22Rv1 (cell line): ENCODE results near the gene MACF1.
"Not testable (repeated sequence)": the region's sequence is repeated elsewhere in the genome, so short reads cannot be mapped to it uniquely, and the experiment has no call there.

Experiments used
- H3K27ac ChIP-seq: fragments of 450-650 bp; 2 replicates; pipeline ENCODE4 v1.5.1; 2017
- ZFX ChIP-seq: fragments of 450-650 bp; IDR thresholded peaks from 2 replicates; pipeline ENCODE4 v1.6.1; 2017; ENCODE audit warnings: antibody characterized with exemption, borderline replicate concordance
- TF ChIP-seq, protein P1 (sequence below): fragments of 450-650 bp; IDR thresholded peaks from 2 replicates; pipeline ENCODE4 v1.5.1; 2017; ENCODE audit warnings: mild to moderate bottlenecking

Gene MACF1

DNA sequence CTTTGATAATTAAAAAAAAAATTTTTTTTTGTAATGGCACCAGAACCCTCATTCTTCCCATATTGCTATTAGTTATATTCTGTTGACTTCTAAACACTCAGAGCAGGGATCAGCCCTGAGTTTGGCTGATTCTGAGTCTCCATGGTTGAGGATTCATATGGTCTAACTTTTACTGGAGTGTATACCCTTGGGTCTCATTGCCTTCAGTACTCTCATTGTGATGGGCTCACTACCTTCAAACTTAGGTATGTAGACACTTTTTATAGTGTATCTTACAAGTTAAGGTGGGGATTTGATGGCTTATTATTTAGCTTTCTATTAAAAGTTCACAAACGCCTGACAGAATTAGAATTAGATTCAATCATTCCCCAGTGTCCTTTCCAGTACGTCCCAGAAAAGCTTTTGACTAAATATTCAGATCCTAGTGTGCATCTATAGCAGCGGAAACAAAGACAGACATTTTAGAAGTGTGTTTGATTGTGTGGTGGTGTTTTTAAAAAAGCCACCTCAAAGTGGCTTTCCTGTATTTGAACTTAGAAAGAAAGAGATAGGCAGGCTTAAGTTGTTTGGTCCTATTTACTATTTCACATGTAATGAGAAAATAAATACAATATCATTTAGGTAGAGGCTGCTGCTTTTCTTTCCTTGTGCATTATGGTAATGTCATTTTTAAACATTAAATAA is 1.4 kb downstream of the MACF1 start:
- TF ChIP-seq, protein P1, sequence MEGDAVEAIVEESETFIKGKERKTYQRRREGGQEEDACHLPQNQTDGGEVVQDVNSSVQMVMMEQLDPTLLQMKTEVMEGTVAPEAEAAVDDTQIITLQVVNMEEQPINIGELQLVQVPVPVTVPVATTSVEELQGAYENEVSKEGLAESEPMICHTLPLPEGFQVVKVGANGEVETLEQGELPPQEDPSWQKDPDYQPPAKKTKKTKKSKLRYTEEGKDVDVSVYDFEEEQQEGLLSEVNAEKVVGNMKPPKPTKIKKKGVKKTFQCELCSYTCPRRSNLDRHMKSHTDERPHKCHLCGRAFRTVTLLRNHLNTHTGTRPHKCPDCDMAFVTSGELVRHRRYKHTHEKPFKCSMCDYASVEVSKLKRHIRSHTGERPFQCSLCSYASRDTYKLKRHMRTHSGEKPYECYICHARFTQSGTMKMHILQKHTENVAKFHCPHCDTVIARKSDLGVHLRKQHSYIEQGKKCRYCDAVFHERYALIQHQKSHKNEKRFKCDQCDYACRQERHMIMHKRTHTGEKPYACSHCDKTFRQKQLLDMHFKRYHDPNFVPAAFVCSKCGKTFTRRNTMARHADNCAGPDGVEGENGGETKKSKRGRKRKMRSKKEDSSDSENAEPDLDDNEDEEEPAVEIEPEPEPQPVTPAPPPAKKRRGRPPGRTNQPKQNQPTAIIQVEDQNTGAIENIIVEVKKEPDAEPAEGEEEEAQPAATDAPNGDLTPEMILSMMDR = no peak
- no peak for TF ChIP-seq ZFX
- no peak overlapping the region for H3K27ac ChIP-seq

DNA sequence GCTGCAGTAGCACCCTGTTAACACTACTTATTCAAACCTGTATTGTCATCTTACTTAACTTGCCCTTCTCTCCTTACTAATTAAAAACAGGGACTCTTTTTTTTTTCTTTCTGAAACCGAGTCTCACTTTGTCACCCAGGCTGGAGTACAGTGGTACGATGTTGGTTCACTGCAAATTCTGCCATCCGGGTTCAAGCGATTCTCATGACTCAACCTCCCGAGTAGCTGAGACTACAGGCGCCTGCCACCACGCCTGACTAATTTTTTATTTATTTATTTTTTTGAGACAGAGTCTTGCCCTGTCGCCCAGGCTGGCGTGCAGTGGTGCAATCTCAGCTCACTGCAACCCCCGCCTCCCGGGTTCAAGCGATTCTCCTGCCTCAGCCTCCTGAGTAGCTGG is 3.9 kb downstream of the MACF1 start:
- H3K27ac ChIP-seq = not testable (repeated sequence)

DNA sequence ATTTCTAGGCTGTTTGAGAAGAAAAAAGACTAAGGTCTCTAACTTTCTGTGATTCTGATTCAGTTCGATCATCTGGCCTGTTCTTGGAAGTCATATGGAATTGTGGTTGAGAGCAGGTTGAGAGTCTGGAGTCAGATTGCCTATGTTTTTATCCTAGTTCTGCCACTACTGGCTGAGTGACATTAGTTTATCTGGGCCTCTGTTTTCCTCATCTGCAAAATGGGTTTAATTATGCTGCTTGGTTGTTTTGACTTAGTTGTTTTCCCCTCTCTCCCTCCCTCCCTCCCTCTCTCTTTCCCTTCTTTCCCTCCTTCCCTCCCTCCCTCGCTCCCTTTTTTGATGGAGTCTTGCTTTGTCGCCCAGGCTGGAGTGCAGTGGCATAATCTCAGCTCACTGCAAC is 6.2 kb downstream of the MACF1 start:
- TF ChIP-seq ZFX = no peak
- TF ChIP-seq, protein P1 = no peak
- H3K27ac ChIP-seq = no peak overlapping the region

DNA sequence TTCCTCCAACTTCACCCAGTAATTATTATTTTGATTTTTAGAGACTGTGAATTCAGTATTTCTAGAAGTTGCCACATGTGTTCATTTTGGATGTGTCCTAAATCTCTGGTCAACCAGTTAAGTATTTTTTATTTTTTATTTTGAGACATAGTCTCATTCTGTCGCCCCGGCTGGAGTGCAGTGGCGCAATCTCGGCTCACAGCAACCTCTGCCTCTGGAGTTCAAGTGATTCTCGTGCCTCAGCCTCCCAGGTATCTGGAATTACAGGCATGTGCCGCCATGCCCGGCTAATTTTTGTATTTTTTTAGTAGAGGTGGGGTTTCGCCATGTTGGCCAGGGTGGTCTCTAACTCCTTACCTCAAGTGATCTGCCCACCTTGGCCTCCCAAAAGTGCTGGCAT is 8.0 kb downstream of the MACF1 start:
- H3K27ac ChIP-seq = no peak overlapping the region
- TF ChIP-seq ZFX = no peak
- TF ChIP-seq, protein P1 = no peak

DNA sequence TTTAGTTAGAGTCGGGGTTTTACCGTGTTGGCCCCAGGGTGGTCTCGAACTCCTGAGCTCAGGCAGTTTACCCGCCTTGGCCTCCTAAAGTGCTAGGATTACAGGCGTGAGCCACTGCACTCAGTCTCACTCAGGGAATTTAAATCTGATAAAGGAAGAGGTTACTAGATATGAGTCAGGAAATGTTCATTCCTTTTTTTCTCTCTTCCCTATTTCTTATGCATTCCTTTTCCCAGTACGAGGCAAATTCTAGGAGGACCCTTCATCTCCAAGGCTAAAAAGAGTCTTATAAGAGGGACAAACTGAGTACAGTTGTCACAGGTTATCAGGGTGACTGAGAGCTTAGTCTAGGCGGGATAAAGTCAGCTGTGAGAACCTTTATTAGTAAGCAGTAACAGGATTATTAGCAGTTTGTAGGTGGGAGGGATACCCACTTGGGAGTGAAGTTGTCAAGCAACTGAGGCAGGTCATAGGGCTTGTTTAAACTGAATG is 9.1 kb downstream of the MACF1 start:
- no peak overlapping the region for H3K27ac ChIP-seq
- no peak for TF ChIP-seq ZFX
- TF ChIP-seq, protein P1 = no peak

DNA sequence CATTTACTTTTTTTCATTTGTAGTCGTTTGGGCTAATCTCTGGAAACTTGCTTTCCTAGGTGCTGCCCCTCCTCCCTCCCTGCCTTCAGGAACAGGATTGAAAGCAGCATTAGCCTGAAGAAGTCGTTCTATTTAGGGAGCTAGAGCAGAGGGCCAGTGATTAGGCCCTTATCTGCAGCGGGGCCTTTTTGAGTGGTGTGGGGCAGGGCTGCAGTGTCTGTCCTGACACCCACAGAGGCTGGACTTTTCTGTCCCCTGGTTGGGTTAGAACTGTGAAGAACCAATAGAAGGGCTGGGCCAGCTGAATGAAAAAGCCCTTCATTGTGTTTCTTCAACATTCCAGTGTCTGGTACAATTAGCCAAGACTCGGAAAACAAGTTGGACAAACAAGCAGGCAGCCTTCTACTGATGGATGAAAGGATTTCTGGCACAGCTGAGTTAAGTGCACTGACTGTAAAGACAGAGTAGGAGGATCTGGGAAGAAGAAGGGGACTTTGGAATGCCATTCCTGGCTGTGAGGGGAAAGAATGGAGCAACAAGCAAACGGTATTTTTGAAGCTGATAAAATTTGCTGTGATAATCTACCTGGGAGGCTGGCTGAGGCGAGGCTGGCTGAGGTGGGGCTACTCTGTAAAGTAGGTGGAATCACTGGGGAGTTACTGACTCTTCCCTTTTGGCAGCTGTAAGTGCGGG is 9.7 kb downstream of the MACF1 start:
- H3K27ac ChIP-seq = no peak overlapping the region
- TF ChIP-seq, protein P1 = no peak
- TF ChIP-seq ZFX = no peak

DNA sequence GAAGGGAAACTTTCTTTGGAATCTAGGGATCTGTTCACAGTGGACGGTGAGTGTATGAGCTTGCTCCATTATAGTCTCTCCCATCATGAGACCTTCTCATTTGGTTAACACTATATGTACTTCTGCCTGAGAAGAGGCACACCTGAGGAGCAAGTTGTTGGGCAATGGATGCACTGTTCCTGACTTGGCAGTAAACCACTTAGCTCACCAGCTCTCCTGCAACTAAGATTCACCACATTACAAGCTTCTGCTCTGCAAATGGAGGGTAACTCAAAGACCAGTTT is 10.2 kb downstream of the MACF1 start:
- TF ChIP-seq, protein P1 = no peak
- TF ChIP-seq ZFX = no peak
- no peak overlapping the region for H3K27ac ChIP-seq
